GM18520 (cell line): ENCODE data around the gene NTM.
A peak's percentile ranks its signal among the peaks of the same experiment; 100 is the strongest.
"Not testable (repeated sequence)": the region's sequence is repeated elsewhere in the genome, so short reads cannot be mapped to it uniquely, and the experiment has no call there.

Source experiments
- ATAC-seq: cut with Tn5 transposase; IDR thresholded peaks from one replicate; pipeline ENCODE4 v1.9.1; 2021; ENCODE audit not compliant: unreplicated experiment

Gene NTM

DNA sequence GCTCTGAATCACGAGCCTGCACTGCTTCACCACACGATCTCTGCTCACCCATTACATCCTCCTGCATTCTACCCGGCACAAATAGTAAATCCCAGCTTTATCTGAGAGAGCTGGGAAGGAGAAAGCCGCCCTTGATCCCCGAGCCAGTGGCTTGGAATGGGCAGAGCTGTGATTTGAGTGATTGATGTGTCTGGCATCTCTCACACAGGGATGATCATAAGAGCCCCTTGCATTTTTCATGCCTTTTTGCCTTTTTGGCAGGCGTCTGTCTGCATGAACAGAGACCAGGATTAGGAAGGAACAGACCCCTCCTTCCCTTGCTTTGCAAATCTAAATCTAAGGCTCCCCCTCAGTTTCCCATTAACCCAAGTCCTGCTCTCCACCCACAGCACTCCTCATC is 945.3 kb downstream of the NTM start:
- ATAC-seq, result no peak

DNA sequence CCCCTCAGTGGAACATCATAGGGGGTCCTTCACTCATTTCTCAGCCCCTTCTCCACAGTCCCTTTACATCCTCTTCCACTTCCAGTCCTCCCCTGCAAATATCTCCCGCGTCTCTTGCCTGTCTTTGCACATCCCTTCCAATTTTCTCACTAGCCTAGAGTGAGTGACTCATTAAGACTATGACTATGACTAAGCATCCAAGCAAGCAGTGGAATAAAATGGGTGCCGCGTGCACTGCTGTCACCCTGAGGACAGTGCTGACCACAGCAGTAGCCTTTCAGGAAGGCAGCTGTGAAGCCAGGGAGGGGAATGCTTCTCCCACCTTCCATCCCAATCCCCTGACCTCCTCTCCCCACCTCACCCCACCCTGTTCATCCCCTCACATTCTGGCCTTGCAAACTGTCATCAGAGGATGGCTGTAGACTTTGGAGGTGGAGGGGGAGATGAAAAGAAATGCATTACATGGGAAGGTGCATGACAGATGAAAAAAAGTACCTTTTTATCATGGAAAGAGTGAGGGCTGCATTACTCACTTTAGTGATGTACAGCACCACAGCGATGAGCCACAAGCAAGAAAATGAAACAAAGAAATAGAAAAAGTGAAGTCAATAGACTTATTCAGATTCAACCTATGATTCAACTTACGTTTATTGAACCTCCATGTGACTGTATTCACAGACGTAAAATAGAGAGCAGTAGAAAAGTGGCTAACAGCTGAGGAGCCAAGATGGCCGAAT is 948.2 kb downstream of the NTM start:
- ATAC-seq, result no peak

DNA sequence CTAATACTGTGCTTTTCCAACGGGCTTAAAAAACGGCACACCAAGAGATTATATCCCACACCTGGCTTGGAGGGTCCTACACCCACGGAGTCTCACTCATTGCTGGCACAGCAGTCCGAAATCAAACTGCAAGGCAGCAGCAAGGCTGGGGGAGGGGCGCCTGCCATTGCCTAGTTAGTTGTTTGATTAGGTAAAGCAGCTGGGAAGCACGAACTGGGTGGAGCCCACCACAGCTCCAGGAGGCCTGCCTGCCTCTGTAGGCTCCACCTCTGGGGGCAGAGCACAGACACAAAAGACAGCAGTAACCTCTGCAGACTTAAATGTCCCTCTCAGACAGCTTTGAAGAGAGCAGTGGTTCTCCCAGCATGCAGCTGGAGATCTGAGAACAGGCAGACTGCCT is 949.0 kb downstream of the NTM start:
- ATAC-seq, result not testable (repeated sequence)

DNA sequence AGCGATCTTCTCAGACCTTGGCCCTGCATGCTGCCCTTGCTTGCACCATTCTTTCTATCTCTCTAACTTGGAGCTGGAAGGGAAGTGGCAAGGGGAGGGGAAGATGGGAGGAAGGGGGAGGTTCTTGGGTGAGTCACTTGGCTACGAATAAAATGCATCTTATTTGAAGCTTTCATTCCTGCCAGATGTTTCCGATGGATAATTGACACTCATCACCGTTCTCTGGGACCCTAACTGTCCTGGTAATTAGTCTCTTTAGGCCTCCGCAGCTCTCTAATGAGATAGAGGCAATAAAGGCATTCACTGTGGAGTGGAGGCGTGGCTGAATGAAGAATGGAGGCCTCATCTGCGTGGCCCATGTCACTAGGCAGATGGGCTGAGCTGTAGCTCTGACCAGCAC is 960.1 kb downstream of the NTM start:
- no peak for ATAC-seq

DNA sequence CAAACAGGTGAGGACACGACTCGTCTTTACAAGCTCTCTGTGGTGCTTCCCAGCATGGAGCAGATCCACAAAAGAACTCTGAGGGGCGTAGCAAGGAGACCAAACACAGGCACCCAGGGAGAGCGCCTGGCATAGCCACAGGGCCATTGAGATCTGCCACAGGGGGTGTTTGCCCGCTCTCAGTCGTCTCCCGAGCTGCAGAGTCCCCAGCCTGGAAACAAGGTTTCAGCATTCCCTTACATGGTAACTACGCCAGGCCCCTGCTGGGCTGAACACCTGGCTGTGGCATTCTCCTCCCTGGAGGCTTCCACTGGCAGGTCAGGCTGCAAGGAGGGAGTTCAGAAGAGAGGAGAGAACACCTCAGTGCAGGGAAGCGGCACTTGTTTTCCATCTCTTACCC is 962.1 kb downstream of the NTM start:
- no peak for ATAC-seq

DNA sequence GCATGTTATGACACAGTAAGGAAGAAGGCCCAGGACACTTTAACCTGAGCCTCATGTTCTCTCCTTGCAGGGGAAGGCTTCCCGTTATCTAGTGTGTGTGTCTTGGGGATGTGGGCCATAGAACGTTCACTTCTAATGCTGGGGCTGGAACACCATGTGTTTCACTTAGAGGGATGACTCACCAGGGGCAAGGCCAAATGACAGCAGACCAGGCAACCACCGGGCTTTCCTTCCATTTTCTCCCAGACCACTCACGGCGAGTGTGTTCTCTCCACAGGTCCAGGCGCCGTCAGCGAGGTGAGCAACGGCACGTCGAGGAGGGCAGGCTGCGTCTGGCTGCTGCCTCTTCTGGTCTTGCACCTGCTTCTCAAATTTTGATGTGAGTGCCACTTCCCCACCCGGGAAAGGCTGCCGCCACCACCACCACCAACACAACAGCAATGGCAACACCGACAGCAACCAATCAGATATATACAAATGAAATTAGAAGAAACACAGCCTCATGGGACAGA is 964.4 kb downstream of the NTM start:
- ATAC-seq, result no peak

DNA sequence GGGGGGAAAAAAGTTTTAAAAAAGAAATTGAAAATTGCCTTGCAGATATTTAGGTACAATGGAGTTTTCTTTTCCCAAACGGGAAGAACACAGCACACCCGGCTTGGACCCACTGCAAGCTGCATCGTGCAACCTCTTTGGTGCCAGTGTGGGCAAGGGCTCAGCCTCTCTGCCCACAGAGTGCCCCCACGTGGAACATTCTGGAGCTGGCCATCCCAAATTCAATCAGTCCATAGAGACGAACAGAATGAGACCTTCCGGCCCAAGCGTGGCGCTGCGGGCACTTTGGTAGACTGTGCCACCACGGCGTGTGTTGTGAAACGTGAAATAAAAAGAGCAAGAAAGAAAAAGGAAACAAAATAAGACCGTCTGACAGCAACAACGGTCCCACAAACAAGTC is 964.9 kb downstream of the NTM start:
- no peak for ATAC-seq

DNA sequence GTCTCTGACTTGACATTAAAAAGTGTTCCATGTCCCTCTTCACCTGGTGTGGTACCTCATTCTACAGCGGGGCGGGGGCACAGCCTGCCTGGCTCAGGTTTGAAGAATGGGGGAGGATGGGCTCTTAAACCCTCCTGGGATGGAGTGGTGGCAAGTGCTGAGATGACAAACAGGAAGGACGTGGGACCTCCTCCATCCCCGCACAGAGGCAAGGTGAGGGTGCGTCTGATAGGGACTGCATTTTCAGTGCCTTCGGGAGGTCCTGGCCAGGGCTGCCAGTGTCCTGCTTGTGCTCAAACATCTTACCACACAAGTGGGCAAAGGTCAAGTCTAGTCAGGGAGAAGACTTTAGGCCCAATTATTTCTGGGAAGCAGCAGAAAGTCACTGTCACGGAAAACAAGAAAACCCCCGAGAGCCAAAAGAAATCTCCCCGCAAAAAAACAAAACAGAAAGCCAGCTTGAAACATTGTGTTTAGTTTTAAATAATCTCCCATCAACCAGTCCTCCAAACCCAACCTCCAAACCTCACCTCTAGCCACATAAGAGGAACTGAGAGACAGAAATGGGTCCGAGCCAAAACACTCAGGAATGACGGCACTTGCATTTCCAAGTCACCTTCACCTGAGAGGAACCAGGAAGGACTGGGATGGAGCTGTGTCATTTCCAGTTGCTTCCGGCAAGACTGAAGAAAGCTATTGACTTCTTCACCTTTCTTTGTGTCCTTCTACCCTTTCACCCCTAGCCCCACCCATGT is 966.5 kb downstream of the NTM start:
- ATAC-seq, result no peak

DNA sequence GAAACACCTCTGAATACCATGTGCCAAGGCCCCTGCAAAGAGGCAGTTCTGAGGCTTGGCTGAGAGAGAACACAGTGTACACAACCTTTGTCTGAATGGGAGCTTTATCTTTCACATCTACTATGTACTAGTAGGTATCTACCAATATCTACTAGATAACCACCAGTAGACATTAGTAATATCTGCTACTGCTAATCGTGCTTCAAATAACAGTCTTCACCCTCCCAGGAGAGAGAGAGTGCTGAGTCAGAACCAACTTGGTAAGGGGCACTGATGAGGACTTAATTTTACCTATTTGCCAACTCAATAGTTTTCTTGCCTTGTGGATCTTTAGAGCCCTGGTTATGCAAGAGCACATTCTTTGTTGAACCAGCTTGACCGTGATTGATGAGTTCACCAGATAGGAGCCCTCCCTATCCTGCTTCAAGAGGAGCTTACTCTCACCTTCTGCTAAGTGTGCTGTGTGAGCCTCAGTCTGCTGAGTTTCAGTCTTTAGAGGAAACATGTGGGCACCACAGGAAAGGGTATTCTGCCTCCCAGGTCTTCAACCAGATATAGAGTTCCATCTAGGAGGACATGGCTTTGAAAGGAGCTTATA is 967.5 kb downstream of the NTM start:
- no peak for ATAC-seq

DNA sequence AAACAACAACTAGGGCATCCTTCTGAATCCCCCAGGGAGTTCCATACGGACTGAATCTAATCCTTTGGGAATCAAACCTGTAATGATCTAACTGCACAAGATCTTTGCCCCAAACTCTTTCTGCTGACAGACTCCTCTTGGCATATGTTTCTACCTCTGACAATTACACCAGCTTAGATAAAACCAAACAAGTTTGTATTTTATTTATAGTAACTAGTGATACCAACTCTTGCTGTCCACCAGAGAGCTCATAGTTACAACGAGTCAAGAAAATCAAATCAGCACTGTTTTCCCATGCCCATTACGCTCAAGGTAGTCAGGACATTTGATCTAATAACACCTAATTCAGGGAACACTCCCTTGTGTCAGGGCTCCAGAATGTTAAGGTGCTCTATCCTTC is 972.0 kb downstream of the NTM start:
- ATAC-seq, result no peak

DNA sequence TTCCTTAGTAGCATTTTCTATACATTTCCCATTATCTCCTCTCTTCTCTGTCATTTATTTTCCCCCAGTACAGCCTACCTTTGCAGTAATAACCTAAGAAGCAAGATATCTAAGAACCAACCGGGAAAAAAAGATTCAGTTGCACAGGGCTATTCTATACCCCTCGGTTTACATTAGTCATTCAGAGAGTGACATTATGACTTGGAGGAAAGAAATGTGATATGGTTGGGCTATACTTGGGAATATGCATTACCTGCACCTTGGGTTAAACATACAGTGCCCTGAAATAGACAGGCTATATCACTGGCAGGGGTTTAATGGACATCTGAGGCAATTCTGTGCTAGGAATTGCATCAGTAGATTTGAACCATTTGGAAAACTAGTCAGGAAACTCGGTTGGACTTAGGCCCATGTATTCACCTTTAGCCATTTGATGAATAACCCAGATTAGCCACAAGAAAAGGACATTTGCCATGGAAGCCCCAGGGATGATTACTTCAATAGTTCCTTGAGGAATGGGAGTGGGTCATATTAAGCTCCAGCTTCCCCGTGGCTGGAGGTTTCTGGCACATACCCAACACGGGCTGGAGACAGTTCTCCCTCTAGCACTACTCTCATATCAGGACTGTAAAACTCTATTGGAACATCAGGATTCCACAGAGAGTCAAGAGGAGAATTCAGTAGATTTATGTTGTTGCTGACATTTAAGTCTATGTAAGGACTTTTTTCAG is 973.2 kb downstream of the NTM start:
- ATAC-seq, result no peak

DNA sequence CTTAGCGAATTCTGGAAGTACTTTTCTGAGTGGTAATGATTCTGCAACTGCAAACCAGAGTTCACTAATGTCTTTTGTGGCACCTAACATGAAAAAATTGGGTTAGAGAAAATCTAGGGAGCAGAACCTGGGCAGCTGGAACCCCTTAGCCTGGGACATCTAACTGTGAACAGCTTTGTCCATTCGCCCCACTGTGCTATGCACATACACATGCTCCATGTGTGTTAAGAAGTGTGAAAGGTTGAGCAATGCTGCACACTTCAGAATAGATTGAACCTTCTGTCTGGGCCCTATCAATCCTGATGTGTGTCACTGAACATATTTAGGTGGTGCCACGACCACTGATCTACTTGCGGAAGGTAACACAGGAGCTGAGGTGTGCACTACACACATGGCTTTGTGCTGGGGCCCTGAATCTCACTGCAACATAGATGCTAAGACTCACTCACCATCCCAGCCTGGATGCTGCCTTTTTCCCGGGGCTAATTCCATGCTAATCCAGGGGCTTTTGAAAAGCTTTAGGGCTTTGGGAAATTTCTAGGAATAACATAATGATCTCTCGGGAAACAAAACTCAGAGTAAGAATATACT is 976.2 kb downstream of the NTM start:
- ATAC-seq, result no peak

DNA sequence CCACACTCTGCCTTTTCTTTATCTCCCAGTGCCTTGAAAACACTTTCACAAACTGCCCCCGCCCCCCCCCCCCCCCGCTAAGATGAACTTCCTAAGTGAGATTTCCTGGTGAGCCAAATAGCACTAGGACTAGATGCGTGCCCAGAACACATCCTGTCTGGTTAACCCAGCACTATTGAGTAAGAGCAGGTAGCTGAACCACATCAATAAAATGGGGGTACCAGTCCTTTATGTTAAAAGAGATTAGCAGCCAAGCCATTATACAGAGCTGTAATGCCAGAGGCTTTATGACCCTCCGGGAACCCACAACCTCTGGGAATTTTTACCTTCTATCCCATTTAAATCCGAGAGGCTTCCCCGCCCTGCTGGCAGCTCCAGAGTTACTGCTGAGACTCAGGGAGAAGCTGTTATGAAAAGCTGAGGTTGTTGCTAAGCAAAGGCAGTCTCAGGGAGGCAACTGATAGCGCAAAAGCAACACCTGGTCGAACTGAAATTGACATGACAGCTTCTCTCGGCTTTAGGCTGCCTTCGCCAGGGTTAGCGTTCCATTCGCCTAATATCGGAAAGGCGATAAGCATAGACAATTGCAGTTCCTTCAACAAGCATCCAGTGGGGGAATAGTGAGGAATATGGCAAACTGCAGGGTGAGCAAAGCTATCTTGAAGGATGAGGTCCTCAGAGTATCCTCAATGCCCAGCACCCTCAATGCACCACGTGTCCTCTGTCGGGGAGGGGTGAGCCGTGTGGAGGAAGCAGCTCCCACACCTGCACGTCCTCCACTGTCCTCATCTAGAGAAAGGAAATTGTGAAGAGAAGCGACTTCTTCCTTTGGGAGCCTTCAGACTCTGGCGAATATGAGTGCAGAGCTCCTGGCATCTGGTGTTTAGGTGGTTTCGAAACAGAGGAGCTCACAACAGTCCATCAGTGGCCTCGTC is 977.0 kb downstream of the NTM start:
- ATAC-seq, result no peak

DNA sequence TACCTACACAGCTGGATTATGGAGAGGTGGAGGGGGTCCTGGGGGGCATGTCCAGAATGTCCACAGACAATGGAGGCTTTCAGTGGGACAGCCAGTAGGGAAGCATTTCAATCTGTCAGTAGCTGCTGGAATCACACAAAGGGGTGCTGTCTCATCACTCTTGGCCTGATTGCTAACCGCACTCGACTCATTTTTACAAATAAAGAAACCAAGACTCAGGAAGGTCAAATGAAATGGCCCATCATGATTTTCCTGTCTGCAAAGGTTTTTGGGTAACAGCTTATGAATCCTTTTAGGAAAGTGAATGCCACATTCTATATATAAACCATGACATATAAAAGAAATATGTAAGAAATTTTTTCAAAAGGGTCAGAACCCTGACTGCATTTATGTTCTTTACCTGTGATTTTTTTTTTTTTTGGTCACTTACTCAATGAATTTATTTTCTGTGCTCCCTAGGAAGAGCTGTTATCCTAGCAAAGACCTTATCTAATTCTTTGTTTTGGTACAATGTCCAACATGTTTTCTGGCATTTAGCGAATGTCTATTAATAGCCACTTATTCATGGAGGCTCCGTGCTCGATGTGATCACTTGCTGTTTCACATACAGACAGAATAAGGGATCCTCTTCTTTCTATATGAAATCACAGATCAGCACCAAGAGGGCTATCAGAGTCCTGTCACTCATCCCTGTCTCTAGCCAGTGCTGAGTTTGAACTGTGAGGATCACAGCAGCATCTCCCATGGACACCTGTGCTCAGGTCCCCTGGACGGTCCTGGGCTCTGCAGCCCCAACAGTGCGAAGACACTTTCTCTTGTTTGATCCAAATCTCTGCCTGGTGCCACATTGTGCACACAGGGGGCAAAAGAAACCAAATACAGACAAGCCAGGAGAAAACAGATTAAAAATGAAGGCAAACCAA is 979.7 kb downstream of the NTM start:
- ATAC-seq, result no peak

DNA sequence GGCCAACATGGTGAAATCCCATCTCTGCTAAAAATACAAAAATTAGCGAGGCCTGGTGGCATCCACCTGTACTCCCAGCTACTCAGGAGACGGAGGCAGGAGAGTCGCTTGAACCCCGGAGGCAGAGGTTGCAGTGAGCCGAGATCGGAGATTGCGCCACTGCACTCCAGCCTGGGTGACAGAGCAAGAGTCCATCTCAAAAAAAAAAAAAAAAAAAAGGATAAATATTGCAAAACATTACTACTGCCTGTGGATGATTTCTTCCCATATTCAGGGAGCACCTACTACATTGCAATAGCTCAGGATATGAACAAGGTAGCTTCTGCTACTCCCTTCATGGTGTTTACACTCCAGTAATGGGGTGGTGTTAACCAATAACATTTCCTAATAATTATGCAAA is 980.6 kb downstream of the NTM start:
- ATAC-seq, result no peak

DNA sequence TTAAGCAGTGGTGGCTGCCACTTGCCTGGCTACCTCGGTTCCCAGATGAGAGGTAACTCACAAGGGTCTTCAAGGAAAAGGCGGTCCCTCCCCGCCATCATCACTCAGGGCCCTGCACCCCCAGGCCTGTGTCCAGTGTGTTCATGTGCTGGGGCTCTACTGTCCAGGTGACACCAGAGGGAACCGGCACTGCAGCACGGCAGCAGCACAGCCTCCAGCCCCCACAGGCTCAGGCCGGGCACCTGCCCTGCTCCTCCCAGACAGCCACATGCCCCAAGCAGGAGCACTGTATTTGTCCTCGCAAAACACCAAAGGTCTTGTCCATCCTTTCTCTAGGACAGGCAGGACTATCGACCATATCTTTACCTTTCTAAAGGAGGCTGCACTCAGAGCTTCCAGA is 982.1 kb downstream of the NTM start:
- ATAC-seq, result no peak

DNA sequence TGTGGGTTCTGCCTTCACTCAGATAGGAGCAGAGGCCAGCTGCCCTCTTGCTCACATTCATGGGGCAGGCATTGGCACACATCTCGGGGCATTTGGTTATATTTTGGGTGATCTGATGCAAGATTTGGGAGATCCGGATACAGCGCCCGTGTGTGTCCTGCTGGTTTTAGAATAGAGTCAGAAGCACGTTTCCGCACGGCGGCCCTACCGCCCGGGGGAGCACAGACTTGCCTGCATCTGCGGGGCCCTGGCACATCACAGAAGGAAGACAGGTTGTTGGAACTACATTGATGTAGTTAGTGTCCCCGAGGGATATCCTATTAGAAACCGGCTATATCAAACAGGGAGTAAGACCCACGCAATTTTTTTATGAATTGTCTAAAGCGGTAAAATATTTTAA is 982.8 kb downstream of the NTM start:
- ATAC-seq, result no peak

DNA sequence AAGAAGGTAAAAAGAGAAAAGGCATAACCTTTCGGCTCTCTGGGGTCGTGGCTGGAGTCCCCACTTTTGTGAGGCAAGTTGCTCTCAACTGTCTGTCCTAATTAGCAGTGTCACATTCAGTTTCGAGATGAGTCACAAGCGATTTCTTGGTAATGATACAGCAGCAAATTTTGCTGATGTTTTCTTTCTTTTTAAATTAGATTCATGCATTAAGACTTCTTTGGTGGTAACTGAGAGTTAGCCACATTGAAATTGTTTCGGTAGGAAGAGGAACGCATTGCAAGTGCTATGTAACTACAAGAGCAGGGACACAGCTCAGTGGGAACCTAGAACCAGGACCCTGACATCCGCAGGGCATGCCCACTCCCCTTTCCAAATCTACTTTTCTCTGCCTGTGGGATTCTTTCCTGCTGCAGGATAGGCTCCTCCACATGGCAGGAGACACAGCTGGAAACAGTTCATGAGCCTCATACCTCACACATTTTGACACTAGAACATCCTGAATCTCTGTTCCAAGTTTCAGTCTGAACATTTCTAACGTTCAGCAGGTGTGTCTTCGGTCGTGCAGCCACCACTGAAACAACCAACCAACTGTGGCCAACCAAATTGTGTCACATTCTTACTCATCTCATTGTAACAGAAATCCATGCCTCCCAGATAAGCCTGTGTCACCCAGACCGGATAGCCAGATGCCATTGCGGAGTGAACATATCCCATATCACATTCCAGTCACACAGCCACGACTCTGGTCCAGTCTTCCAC is 987.6 kb downstream of the NTM start:
- ATAC-seq, result peak; percentile 70
